Memory B cell (primary cell): Measurements from ENCODE around the gene HPRT1.

Source experiments
- ATAC-seq: fragments of 150-1000 bp; cut with Tn5 transposase; 2 replicates; pipeline ENCODE4 v1.10.0; 2021; ENCODE audit warnings: low read depth, mild to moderate bottlenecking, moderate library complexity
- DNase-seq, 2 donors: peaks; one replicate each; pipeline ENCODE4 v3.0.0; 2022; ENCODE audit warnings: low spot score in 2 of 2
- H3K27ac Mint-ChIP-seq: one replicate; pipeline ENCODE4 v1.8.0; 2022; ENCODE audit warnings: mild to moderate bottlenecking, moderate library complexity, mixed read lengths
- H3K27me3 Mint-ChIP-seq: one replicate; pipeline ENCODE4 v1.8.0; 2022; ENCODE audit warnings: mixed read lengths
- H3K36me3 Mint-ChIP-seq: one replicate; pipeline ENCODE4 v1.8.0; 2022; ENCODE audit warnings: mild to moderate bottlenecking, mixed read lengths
- H3K4me1 Mint-ChIP-seq: one replicate; pipeline ENCODE4 v1.8.0; 2022; ENCODE audit warnings: mixed read lengths
- H3K4me3 Mint-ChIP-seq: one replicate; pipeline ENCODE4 v1.8.0; 2022; ENCODE audit warnings: mild to moderate bottlenecking, moderate library complexity, mixed read lengths
- H3K9me3 Mint-ChIP-seq: one replicate; pipeline ENCODE4 v1.8.0; 2022; ENCODE audit warnings: mixed read lengths

HPRT1 gene

GRCh38 chrX:134538316-134538715 is 78.4 kb downstream of the HPRT1 start:
- H3K36me3 Mint-ChIP-seq: no peaks in the 10 kb centered on the region
- H3K4me3 Mint-ChIP-seq: no peak overlapping the region
- no peaks in the 10 kb centered on the region for H3K9me3 Mint-ChIP-seq
- no peak overlapping the region for H3K27ac Mint-ChIP-seq
- H3K4me1 Mint-ChIP-seq: no peaks in the 10 kb centered on the region
- no peak for ATAC-seq
- peaks cover 1% of the 10 kb centered on the region for H3K27me3 Mint-ChIP-seq
- no peak for DNase-seq

GRCh38 chrX:134541906-134542305 is 81.9 kb downstream of the HPRT1 start:
- peaks cover 5% of the 10 kb centered on the region for H3K27me3 Mint-ChIP-seq
- DNase-seq (no peak), ATAC-seq (no peak)
- H3K9me3 Mint-ChIP-seq: no peaks in the 10 kb centered on the region
- H3K4me3 Mint-ChIP-seq: no peak overlapping the region
- no peaks in the 10 kb centered on the region for H3K4me1 Mint-ChIP-seq
- H3K27ac Mint-ChIP-seq: no peak overlapping the region
- no peaks in the 10 kb centered on the region for H3K36me3 Mint-ChIP-seq

- DNase-seq (no peak), ATAC-seq (no peak)
- no peaks in the 10 kb centered on the region for H3K36me3 Mint-ChIP-seq
- no peak overlapping the region for H3K4me3 Mint-ChIP-seq
- no peaks in the 10 kb centered on the region for H3K4me1 Mint-ChIP-seq
- no peaks in the 10 kb centered on the region for H3K9me3 Mint-ChIP-seq
- H3K27ac Mint-ChIP-seq: no peak overlapping the region
- peaks cover 5% of the 10 kb centered on the region for H3K27me3 Mint-ChIP-seq
These were observed 82.5 kb downstream of the HPRT1 start for GRCh38 chrX:134542485-134542884.

- Mint-ChIP-seq H3K27me3 (peaks cover 5% of the 10 kb centered on the region), H3K27ac (no peak overlapping the region)
- DNase-seq: no peak
These were observed 83.3 kb downstream of the HPRT1 start for GRCh38 chrX:134543288-134543687.

GRCh38 chrX:134544135-134544512 is 84.2 kb downstream of the HPRT1 start:
- H3K9me3 Mint-ChIP-seq: no peaks in the 10 kb centered on the region
- peaks cover 9% of the 10 kb centered on the region for H3K27me3 Mint-ChIP-seq
- H3K36me3 Mint-ChIP-seq: no peaks in the 10 kb centered on the region
- H3K27ac Mint-ChIP-seq: no peak overlapping the region
- H3K4me3 Mint-ChIP-seq: no peak overlapping the region
- peaks cover 8% of the 10 kb centered on the region for H3K4me1 Mint-ChIP-seq
- ATAC-seq: no peak
- DNase-seq: no peak

More at GRCh38 chrX:134543288-134543687, 83.3 kb downstream of the HPRT1 start:
- no peak for ATAC-seq
- Mint-ChIP-seq H3K36me3 (no peaks in the 10 kb centered on the region), H3K9me3 (no peaks in the 10 kb centered on the region), H3K4me3 (no peak overlapping the region), H3K4me1 (peaks cover 1% of the 10 kb centered on the region)

GRCh38 chrX:134544513-134545151 is 84.7 kb downstream of the HPRT1 start:
- peaks cover 10% of the 10 kb centered on the region for H3K4me1 Mint-ChIP-seq
- no peaks in the 10 kb centered on the region for H3K36me3 Mint-ChIP-seq
- peaks cover 11% of the 10 kb centered on the region for H3K27me3 Mint-ChIP-seq
- no peak overlapping the region for H3K27ac Mint-ChIP-seq
- no peak for DNase-seq
- ATAC-seq: no peak
- H3K9me3 Mint-ChIP-seq: no peaks in the 10 kb centered on the region
- no peak overlapping the region for H3K4me3 Mint-ChIP-seq

- peaks cover 2% of the 10 kb centered on the region for H3K36me3 Mint-ChIP-seq
- no peaks in the 10 kb centered on the region for H3K9me3 Mint-ChIP-seq
- DNase-seq (no peak), ATAC-seq (no peak)
- H3K27me3 Mint-ChIP-seq: peaks cover 18% of the 10 kb centered on the region
- no peak overlapping the region for H3K27ac Mint-ChIP-seq
- no peak overlapping the region for H3K4me3 Mint-ChIP-seq
- peaks cover 17% of the 10 kb centered on the region for H3K4me1 Mint-ChIP-seq
These were observed 85.5 kb downstream of the HPRT1 start for GRCh38 chrX:134545510-134545909.

- no peak overlapping the region for H3K27ac Mint-ChIP-seq
- peaks cover 19% of the 10 kb centered on the region for H3K27me3 Mint-ChIP-seq
- ATAC-seq: no peak
- H3K4me1 Mint-ChIP-seq: peaks cover 19% of the 10 kb centered on the region
- H3K4me3 Mint-ChIP-seq: no peak overlapping the region
- DNase-seq: no peak
- peaks cover 2% of the 10 kb centered on the region for H3K36me3 Mint-ChIP-seq
- H3K9me3 Mint-ChIP-seq: no peaks in the 10 kb centered on the region
These were observed 86.2 kb downstream of the HPRT1 start for GRCh38 chrX:134546187-134546586.

GRCh38 chrX:134547047-134547679 is 87.2 kb downstream of the HPRT1 start:
- DNase-seq (no peak), ATAC-seq (no peak)
- Mint-ChIP-seq H3K27me3 (peaks cover 19% of the 10 kb centered on the region), H3K4me3 (no peak overlapping the region), H3K9me3 (no peaks in the 10 kb centered on the region), H3K36me3 (peaks cover 2% of the 10 kb centered on the region), H3K27ac (no peak overlapping the region), H3K4me1 (peaks cover 19% of the 10 kb centered on the region)

- Mint-ChIP-seq H3K27ac (no peak overlapping the region), H3K9me3 (no peaks in the 10 kb centered on the region), H3K4me1 (peaks cover 19% of the 10 kb centered on the region), H3K4me3 (peak overlapping the region; percentile 92), H3K36me3 (peaks cover 2% of the 10 kb centered on the region), H3K27me3 (peaks cover 19% of the 10 kb centered on the region)
- DNase-seq (no peak), ATAC-seq (no peak)
These were observed 88.6 kb downstream of the HPRT1 start for GRCh38 chrX:134548257-134549201.
